Transverse colon (tissue), 4 donors: Measurements from ENCODE around the gene GPX5. TPM values are rescaled to one million over a fixed set of nuclear protein-coding genes. Genes with fewer than 3 reads are reported as not detected.

ENCODE experiments used
- DNase-seq: peaks from one replicate; pipeline ENCODE4 v3.0.0-alpha.2; 2019
- H3K27ac ChIP-seq, 4 donors: fragments of 200-600 bp; sonication (generic); 2 replicates each; pipeline ENCODE4 v1.5.1; 2016 to 2018; ENCODE audit warnings: inconsistent platforms in 4 of 4
- H3K27me3 ChIP-seq: fragments of 200-600 bp; sonication (generic); 2 replicates; pipeline ENCODE4 v1.5.1; 2017; ENCODE audit warnings: inconsistent platforms
- H3K36me3 ChIP-seq, 4 donors: fragments of 200-600 bp; sonication (generic); 2 replicates each; pipeline ENCODE4 v1.5.1; 2017 to 2019; ENCODE audit warnings: inconsistent platforms in 4 of 4
- H3K4me1 ChIP-seq, 4 donors: fragments of 200-600 bp; sonication (generic); 2 replicates each; pipeline ENCODE4 v1.5.1; 2017 to 2020; ENCODE audit warnings: inconsistent platforms in 4 of 4
- H3K4me3 ChIP-seq, 4 donors: fragments of 200-600 bp; sonication (generic); 1 replicate in 1 of 4; 2 replicates in 3 of 4; pipeline versions ENCODE4 v1.5.1 to v1.6.1; 2017 to 2019; ENCODE audit warnings: inconsistent platforms in 4 of 4
- H3K9me3 ChIP-seq, 2 donors: fragments of 200-600 bp; sonication (generic); 2 replicates each; pipeline ENCODE4 v1.5.1; 2017 to 2019; ENCODE audit warnings: inconsistent platforms in 2 of 2
- EP300 ChIP-seq: sonication (generic); formaldehyde crosslinking; IDR thresholded peaks from one replicate; pipeline ENCODE4 v1.6.1; 2017; ENCODE audit warnings: antibody characterized with exemption, low read depth
- POLR2A ChIP-seq: fragments of 450-650 bp; IDR thresholded peaks from one replicate; pipeline ENCODE4 v1.6.1; 2016; ENCODE audit warnings: antibody characterized with exemption, mild to moderate bottlenecking, moderate library complexity
- POLR2AphosphoS5 ChIP-seq, 3 donors: sonication (generic); formaldehyde crosslinking; IDR thresholded peaks; one replicate each; pipeline ENCODE4 v1.6.1; 2016; ENCODE audit warnings: antibody characterized with exemption in 3 of 3
- WGBS, 2 donors: methylation state at CpG; one replicate each; pipeline ENCODE4 v1.1.5; 2018; ENCODE audit warnings: low coverage in 1 of 2; 5-methylcytosine and 5-hydroxymethylcytosine counted together
- in situ Hi-C, 4 donors: fragments of 200-750 bp; cut with MboI; loops; one replicate each; pipeline versions ENCODE4 v1.15.0 to v1.15.1; 2017; ENCODE audit warnings: low sequenced_read_pairs in 3 of 4, low pct_ligation_motif_present in 1 of 4, low pct_unique_long_range_greater_than_20kb in 1 of 4
- intact Hi-C: fragments of 100-400 bp; cut with DNase I; formaldehyde crosslinking; loops from one replicate; pipeline ENCODE4 v1.15.1; 2023; ENCODE audit warnings: low total_unique reads
- total RNA-seq, 4 donors: library from RNA; depleted of rRNA; stranded (reverse); fragments of >200 nt; gene quantifications; one replicate each; pipeline ENCODE4 v1.1.0, GENCODE V29; 2016
- TF ChIP-seq, protein P1 (sequence below), 5 experiments: fragments of 200-600 bp in 3 of 5; fragments of 450-650 bp in 2 of 5; sonication (generic) in 3 of 5; IDR thresholded peaks; 1 replicate in 2 of 5; 2 replicates in 3 of 5; pipeline ENCODE4 v1.5.1; 2016 to 2017; ENCODE audit warnings: antibody characterized with exemption in 5 of 5, inconsistent platforms in 3 of 5, mild to moderate bottlenecking in 2 of 5, moderate library complexity in 1 of 5

Gene GPX5
- total RNA-seq, 4 donors from 2014 or later, result not detected

DNA sequence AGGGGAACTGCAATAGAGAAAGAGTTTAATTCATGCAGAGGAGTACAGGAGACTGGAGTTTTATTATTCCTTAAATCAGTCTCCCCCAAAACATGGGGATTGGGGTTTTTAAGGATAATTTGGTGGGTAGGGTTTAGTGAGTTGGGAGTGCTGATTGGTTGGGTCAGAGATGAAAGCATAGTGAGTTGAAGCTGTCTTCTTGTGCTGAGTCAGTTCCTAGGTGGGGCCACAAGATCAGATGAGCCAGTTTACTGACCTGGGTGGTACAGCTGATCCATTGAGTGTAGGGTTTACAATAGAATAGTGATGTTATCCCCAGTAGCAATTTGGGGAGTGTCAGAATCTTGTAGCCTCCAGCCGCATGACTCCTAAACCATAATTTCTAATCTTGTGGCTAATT lies 39.1 kb upstream of the GPX5 start:
- Histone ChIP-seq H3K4me1 (peaks cover 0 to 7% (median 2%) of the 10 kb centered on the region in 4 donors), H3K36me3 (no peaks in the 10 kb centered on the region), H3K27ac (no peak overlapping the region), H3K9me3 (no peaks in the 10 kb centered on the region), H3K4me3 (no peak overlapping the region), H3K27me3 (peaks cover 57% of the 10 kb centered on the region)
- 94% methylated on average over 1 of the region's 1 CpG; no CpG with 5 or more reads in 1 of the 2 donors for WGBS, 2 donors
- TF ChIP-seq EP300, result no peak
- TF ChIP-seq, protein P1, sequence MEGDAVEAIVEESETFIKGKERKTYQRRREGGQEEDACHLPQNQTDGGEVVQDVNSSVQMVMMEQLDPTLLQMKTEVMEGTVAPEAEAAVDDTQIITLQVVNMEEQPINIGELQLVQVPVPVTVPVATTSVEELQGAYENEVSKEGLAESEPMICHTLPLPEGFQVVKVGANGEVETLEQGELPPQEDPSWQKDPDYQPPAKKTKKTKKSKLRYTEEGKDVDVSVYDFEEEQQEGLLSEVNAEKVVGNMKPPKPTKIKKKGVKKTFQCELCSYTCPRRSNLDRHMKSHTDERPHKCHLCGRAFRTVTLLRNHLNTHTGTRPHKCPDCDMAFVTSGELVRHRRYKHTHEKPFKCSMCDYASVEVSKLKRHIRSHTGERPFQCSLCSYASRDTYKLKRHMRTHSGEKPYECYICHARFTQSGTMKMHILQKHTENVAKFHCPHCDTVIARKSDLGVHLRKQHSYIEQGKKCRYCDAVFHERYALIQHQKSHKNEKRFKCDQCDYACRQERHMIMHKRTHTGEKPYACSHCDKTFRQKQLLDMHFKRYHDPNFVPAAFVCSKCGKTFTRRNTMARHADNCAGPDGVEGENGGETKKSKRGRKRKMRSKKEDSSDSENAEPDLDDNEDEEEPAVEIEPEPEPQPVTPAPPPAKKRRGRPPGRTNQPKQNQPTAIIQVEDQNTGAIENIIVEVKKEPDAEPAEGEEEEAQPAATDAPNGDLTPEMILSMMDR (IDR thresholded peaks at IDR 0.05), result no peak
- TF ChIP-seq POLR2AphosphoS5 (IDR thresholded peaks at IDR 0.05), result no peak
- TF ChIP-seq POLR2A, result no peak
- in situ Hi-C loops, result no loop called here
- DNase-seq, result no peak
- intact Hi-C loops, result no loop called here

DNA sequence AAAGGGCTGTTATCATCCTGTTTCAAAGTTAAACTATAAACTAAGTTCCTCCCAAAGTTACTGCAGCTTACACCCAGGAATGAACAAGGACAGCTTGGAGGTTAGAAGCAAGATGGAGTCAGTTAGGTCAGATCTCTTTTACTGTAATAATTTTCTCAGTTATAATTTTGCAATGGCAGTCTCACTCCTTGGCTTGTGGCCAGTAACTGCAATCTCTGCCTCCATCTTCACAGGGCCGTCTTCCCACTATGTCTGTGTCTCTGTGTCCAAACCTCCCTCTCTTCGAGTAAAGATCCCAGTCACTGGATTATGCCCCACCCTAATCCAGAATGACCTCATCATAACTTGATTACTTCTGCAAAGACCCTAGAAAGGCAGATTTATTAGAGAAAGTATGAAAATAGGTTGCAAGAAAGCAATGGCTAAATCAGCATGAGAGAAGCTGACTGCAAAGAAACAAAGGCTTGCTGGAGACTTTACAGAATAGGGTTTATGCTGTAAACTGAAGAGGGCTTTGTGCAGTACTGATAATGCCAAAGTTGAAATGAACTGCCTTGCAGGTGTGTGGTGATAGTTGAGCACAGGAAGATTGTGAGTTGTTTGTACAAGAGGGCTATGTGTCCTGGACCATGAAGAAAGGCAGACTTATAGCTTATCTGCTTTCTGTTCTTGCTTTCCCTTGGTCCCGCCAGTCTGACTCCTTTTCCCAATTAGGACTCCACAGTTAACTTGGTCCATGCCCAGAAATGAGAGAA lies 38.5 kb upstream of the GPX5 start:
- Histone ChIP-seq H3K27me3 (peaks cover 62% of the 10 kb centered on the region), H3K4me3 (no peak overlapping the region), H3K4me1 (peaks cover 0 to 7% (median 2%) of the 10 kb centered on the region in 4 donors), H3K27ac (no peak overlapping the region), H3K36me3 (no peaks in the 10 kb centered on the region), H3K9me3 (no peaks in the 10 kb centered on the region)
- no peak for DNase-seq
- no peak for TF ChIP-seq POLR2AphosphoS5 (IDR thresholded peaks at IDR 0.05)
- TF ChIP-seq EP300, result no peak
- intact Hi-C loops, result no loop called here
- in situ Hi-C loops, result no loop called here
- 72 to 100% methylated on average over 1 to 3 of the region's 3 CpGs for WGBS, 2 donors

DNA sequence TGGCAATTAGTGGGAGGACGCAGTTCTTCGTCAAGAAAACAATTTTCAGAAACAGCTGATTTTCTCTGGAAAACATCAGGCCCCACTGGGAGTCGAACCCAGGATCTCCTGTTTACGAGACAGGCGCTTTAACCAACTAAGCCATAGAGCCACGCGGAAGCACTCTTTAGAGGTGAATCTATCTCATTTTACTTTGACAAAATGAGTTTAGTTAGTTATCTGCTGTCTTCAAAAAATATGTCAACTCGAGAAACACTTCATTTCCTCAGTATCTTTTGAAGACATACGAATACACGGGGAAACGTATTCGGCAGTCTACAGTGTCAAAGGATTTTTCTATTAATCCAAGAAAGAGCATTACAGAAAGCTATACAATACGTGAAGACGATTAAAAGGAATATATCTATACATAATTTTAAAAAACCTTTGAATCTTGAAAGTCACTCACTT lies 36.7 kb upstream of the GPX5 start:
- peaks cover 0 to 7% (median 2%) of the 10 kb centered on the region in 4 donors for H3K4me1 ChIP-seq
- in situ Hi-C loops (no loop called here), intact Hi-C loops (no loop called here)
- H3K27ac ChIP-seq, result no peak overlapping the region
- peak overlapping the region in 1 of 4 donors; percentile 42 for H3K4me3 ChIP-seq
- H3K36me3 ChIP-seq, result no peaks in the 10 kb centered on the region
- H3K27me3 ChIP-seq, result peaks cover 74% of the 10 kb centered on the region
- TF ChIP-seq EP300 (no peak), POLR2A (no peak), POLR2AphosphoS5 (IDR thresholded peaks at IDR 0.05) (no peak)
- TF ChIP-seq, protein P1 (IDR thresholded peaks at IDR 0.05), result no peak
- H3K9me3 ChIP-seq, result no peaks in the 10 kb centered on the region
- DNase-seq, result no peak
- 41 to 47% methylated on average over 13 to 14 of the region's 14 CpGs for WGBS, 2 donors

DNA sequence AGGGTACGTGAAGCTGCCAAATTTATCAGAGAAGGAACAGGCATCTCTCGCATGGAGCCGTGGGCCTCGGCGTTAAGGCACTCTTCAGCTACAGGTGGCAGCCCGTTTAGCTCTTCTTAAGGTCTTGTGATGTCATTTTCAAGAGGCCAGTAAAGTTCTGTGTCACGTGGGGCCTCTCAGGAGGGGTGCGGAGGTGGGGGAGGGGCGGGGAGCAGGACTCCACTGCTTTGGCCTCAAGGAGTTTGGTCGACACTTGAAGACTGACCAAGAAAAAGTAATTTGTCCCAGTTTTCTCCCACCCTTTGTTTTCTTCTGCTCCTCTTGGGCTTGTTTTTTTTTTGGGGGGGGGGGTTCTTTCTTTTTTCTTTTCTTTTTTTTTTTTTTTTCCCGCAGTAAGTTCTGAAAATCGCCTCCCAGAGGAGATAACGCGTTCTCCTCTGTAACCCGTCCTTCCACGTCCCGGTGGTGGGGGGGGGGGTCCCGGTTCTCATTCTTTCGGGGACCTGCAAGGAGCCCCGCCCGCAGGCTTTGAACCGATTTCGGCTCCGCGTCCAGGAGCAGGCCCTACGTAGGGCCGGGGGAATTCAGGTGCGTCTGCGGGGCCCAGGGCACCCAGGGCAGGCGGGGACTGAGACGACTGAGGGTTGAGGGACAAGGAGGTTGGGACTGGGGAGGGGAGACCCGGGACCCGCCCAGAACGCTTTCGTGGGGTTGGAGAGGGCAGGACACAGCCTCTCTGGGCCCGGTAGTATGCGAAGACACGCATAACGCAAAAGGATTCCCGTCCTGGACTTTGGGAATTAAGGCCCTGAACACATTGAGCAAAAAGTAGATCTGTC lies 36.1 kb upstream of the GPX5 start:
- H3K9me3 ChIP-seq, result no peaks in the 10 kb centered on the region
- in situ Hi-C loops (no loop called here), intact Hi-C loops (no loop called here)
- no peaks in the 10 kb centered on the region for H3K36me3 ChIP-seq
- no peak overlapping the region for H3K27ac ChIP-seq
- WGBS, 2 donors, result 5 to 10% methylated on average over 13 to 40 of the region's 40 CpGs
- no peak for TF ChIP-seq EP300
- no peak for TF ChIP-seq POLR2A
- TF ChIP-seq, protein P1 (IDR thresholded peaks at IDR 0.05), result no peak
- TF ChIP-seq POLR2AphosphoS5 (IDR thresholded peaks at IDR 0.05), result no peak
- DNase-seq, result peak; percentile 41
- H3K4me1 ChIP-seq, result peaks cover 0 to 7% (median 2%) of the 10 kb centered on the region in 4 donors
- H3K4me3 ChIP-seq, result peak overlapping the region in 2 of 4 donors; percentile 27 to 42
- peaks cover 74% of the 10 kb centered on the region for H3K27me3 ChIP-seq
